SK-N-SH (cell line): ENCODE measurements around the gene PLAA. TPM values are rescaled to one million over a fixed set of nuclear protein-coding genes. Genes with fewer than 3 reads are reported as not detected.

Source experiments
- CTCF ChIA-PET: fragments of 300-600, 350-600 bp; formaldehyde crosslinking; extraction: SDS; loops from one replicate; lab custom pipeline; 2021; lab: Yijun Ruan, JAX
- POLR2A ChIA-PET: fragments of 350-600 bp; sonication (Branson Sonifier 250); formaldehyde crosslinking; extraction: SDS; loops from one replicate; lab custom pipeline; 2020; ENCODE audit warnings: antibody characterized with exemption, inconsistent platforms; lab: Yijun Ruan, JAX
- DNase-seq: peaks from one replicate; pipeline ENCODE4 v3.0.0; 2012
- H2AFZ ChIP-seq: fragments of 200-600 bp; sonication (generic); 2 replicates; pipeline ENCODE4 v1.8.1; 2016; ENCODE audit warnings: antibody characterized with exemption, mild to moderate bottlenecking, low read depth
- H3F3A ChIP-seq: fragments of 200-600 bp; sonication (generic); replicated peaks from 2 replicates; pipeline ENCODE3; 2016; ENCODE audit warnings: antibody characterized with exemption, mild to moderate bottlenecking; ENCODE audit not compliant: insufficient read depth
- H3K27ac ChIP-seq, 2 experiments: fragments of 200-500 bp in 1 of 2; fragments of 200-600 bp in 1 of 2; sonication (Bioruptor generic) in 1 of 2; sonication (generic), shearing (Covaris generic) in 1 of 2; 2 replicates each; pipeline versions ENCODE4 v1.5.1 to v1.6.1; 2014 to 2016; ENCODE audit warnings: low read depth in 2 of 2, inconsistent platforms in 1 of 2, low read length in 1 of 2, mild to moderate bottlenecking in 1 of 2, mixed read lengths in 1 of 2
- H3K27me3 ChIP-seq: fragments of 200-600 bp; sonication (generic), shearing (Covaris generic); 2 replicates; pipeline ENCODE4 v1.6.1; 2016; ENCODE audit warnings: mixed run types; ENCODE audit not compliant: insufficient read depth
- H3K36me3 ChIP-seq, 2 experiments: fragments of 200-500 bp in 1 of 2; fragments of 200-600 bp in 1 of 2; sonication (Bioruptor generic) in 1 of 2; sonication (generic) in 1 of 2; replicated peaks in 1 of 2; 2 replicates each; pipeline versions ENCODE3 to v1.5.1; 2014 to 2016; ENCODE audit warnings: low read length in 1 of 2, mild to moderate bottlenecking in 1 of 2; ENCODE audit not compliant: insufficient read depth in 2 of 2, control insufficient read depth in 1 of 2
- H3K4me1 ChIP-seq, 2 experiments: fragments of 200-500 bp in 1 of 2; fragments of 200-600 bp in 1 of 2; sonication (Bioruptor generic) in 1 of 2; sonication (generic), shearing (Covaris generic) in 1 of 2; 2 replicates each; pipeline versions ENCODE4 v1.5.1 to v1.6.1; 2014 to 2016; ENCODE audit warnings: low read depth in 1 of 2, low read length in 1 of 2, mixed run types in 1 of 2; ENCODE audit not compliant: insufficient read depth in 2 of 2, control insufficient read depth in 1 of 2
- H3K4me2 ChIP-seq: fragments of 200-600 bp; sonication (generic), shearing (Covaris generic); 2 replicates; pipeline ENCODE4 v1.6.1; 2017; ENCODE audit warnings: mixed run types
- H3K4me3 ChIP-seq, 2 experiments: fragments of 200-500 bp in 1 of 2; fragments of 200-600 bp in 1 of 2; sonication (Bioruptor generic) in 1 of 2; sonication (generic), shearing (Covaris generic) in 1 of 2; 2 replicates each; pipeline versions ENCODE4 v1.5.1 to v1.8.1; 2014 to 2016; ENCODE audit warnings: low read depth in 2 of 2, inconsistent platforms in 1 of 2, low read length in 1 of 2, mild to moderate bottlenecking in 1 of 2, mixed read lengths in 1 of 2, moderate library complexity in 1 of 2
- H3K79me2 ChIP-seq: fragments of 200-600 bp; sonication (generic); 2 replicates; pipeline ENCODE4 v1.8.1; 2017; ENCODE audit warnings: mild to moderate bottlenecking; ENCODE audit not compliant: insufficient read depth
- H3K9ac ChIP-seq: fragments of 200-600 bp; sonication (generic); 2 replicates; pipeline ENCODE4 v1.6.1; 2017; ENCODE audit warnings: mixed run types
- H3K9me2 ChIP-seq: fragments of 200-600 bp; sonication (generic); 2 replicates; pipeline ENCODE4 v1.6.1; 2017; ENCODE audit warnings: mixed run types
- H3K9me3 ChIP-seq: fragments of 200-600 bp; sonication (generic); 2 replicates; pipeline ENCODE4 v1.6.1; 2017; ENCODE audit warnings: mixed run types, mild to moderate bottlenecking, moderate library complexity
- H4K20me1 ChIP-seq: fragments of 200-600 bp; sonication (generic); 2 replicates; pipeline ENCODE4 v1.6.1; 2017; ENCODE audit warnings: mild to moderate bottlenecking, mixed run types; ENCODE audit not compliant: insufficient read depth
- EZH2phosphoT487 ChIP-seq: fragments of 200-600 bp; sonication (generic); IDR thresholded peaks from 2 replicates; pipeline ENCODE4 v1.6.1; 2017; ENCODE audit warnings: low read depth, mixed run types, mild to moderate bottlenecking, antibody characterized with exemption, moderate library complexity, borderline replicate concordance
- FOSL2 ChIP-seq: IDR thresholded peaks from 2 replicates; pipeline ENCODE4 v1.4.0; 2012; ENCODE audit warnings: low read depth, mild to moderate bottlenecking, moderate library complexity, borderline replicate concordance
- FOXJ3 ChIP-seq: sonication (generic); formaldehyde crosslinking; IDR thresholded peaks from 2 replicates; pipeline ENCODE4 v1.5.1; 2020; ENCODE audit warnings: mild to moderate bottlenecking, missing genetic modification reagents
- FOXM1 ChIP-seq: IDR thresholded peaks from 2 replicates; pipeline ENCODE4 v1.4.0; 2012; ENCODE audit warnings: low read depth, mild to moderate bottlenecking
- GATA2 ChIP-seq: sonication (generic); formaldehyde crosslinking; IDR thresholded peaks from 2 replicates; pipeline ENCODE4 v1.5.0; 2020; ENCODE audit warnings: mild to moderate bottlenecking, missing genetic modification reagents
- MEF2A ChIP-seq: IDR thresholded peaks from 2 replicates; pipeline ENCODE4 v1.4.0; 2012; ENCODE audit warnings: low read depth, borderline replicate concordance
- MXI1 ChIP-seq: IDR thresholded peaks from 2 replicates; pipeline ENCODE4 v1.6.1; 2012; ENCODE audit warnings: mild to moderate bottlenecking, low read depth, low read length, improper control_type of control experiment
- NRF1 ChIP-seq: IDR thresholded peaks from 2 replicates; pipeline ENCODE4 v1.6.1; 2012; ENCODE audit warnings: low read depth, mild to moderate bottlenecking, low read length
- RAD21 ChIP-seq: IDR thresholded peaks from 2 replicates; pipeline ENCODE4 v1.6.1; 2012; ENCODE audit warnings: mild to moderate bottlenecking, low read length
- SIN3A ChIP-seq: IDR thresholded peaks from 2 replicates; pipeline ENCODE4 v1.6.1; 2012; ENCODE audit warnings: low read depth, mild to moderate bottlenecking, low read length, moderate library complexity, borderline replicate concordance
- TCF12 ChIP-seq: IDR thresholded peaks from 2 replicates; pipeline ENCODE4 v1.4.0; 2012
- TEAD4 ChIP-seq: IDR thresholded peaks from 2 replicates; pipeline ENCODE4 v1.4.0; 2012; ENCODE audit warnings: mild to moderate bottlenecking, borderline replicate concordance; ENCODE audit not compliant: insufficient read depth
- WGBS: methylation state at CpG from one replicate; pipeline ENCODE4 v1.1.6; 2017; ENCODE audit warnings: low lambda C conversion rate; 5-methylcytosine and 5-hydroxymethylcytosine counted together
- polyA plus RNA-seq, 3 experiments: library from polyadenylated mRNA; depleted of rRNA; stranded (reverse); fragments of >200 nt; gene quantifications; 2 replicates each; pipeline ENCODE4 v1.2.3, GENCODE V29; 2012

Gene PLAA
- polyA plus RNA-seq, 1 of the 3 experiments (the other 2 are of a cell fraction) = 14.0 TPM

- TF ChIP-seq SIN3A = no peak
- no peak for TF ChIP-seq FOXJ3 (CRISPR knock-in tag)
- TF ChIP-seq FOXM1 = no peak
- TF ChIP-seq RAD21 = no peak
Measured at GRCh38 chr9:26950521-26950920, 3.5 kb upstream of the PLAA start (continued).

GRCh38 chr9:26949637-26950069, 2.6 kb upstream of the PLAA start:
- CTCF ChIA-PET = no interaction called here
- Histone ChIP-seq H3K79me2 (peaks cover 24% of the 10 kb centered on the region), H3K9me2 (no peaks in the 10 kb centered on the region), H3K4me3 (no peak overlapping the region), H3K27ac (no peak overlapping the region), H3K36me3 (peaks cover 0 to 3% of the 10 kb centered on the region in 2 experiments), H3K4me1 (peaks cover 0 to 9% of the 10 kb centered on the region in 2 experiments; a peak in 2 of 4 replicates), H3K9me3 (no peaks in the 10 kb centered on the region), H3K27me3 (no peaks in the 10 kb centered on the region), H4K20me1 (no peaks in the 10 kb centered on the region; the same call in 1 of the 2 replicates), H3F3A (peaks cover 6% of the 10 kb centered on the region), H2AFZ (no peak overlapping the region), H3K4me2 (no peak overlapping the region), H3K9ac (no peak overlapping the region)
- POLR2A ChIA-PET = no interaction called here
- WGBS = 32% methylated on average over 6 of the region's 6 CpGs
- no peak for DNase-seq
- peak; percentile 29; the same call in 1 of the 2 replicates for TF ChIP-seq FOSL2
- TF ChIP-seq MXI1 = no peak

- no peak for DNase-seq
- Histone ChIP-seq H3K9me2 (no peaks in the 10 kb centered on the region), H3K4me1 (peaks cover 0 to 9% of the 10 kb centered on the region in 2 experiments; a peak in 2 of 4 replicates), H3K79me2 (peaks cover 43% of the 10 kb centered on the region), H2AFZ (peak overlapping the region; percentile 89), H3K4me3 (peak overlapping the region; percentile 91 to 97), H3K27ac (peak overlapping the region; percentile 99), H3K4me2 (peak overlapping the region; percentile 82), H3K36me3 (peaks cover 4 to 9% of the 10 kb centered on the region in 2 experiments), H3K27me3 (no peaks in the 10 kb centered on the region), H3K9ac (peak overlapping the region; percentile 94), H3F3A (peaks cover 6% of the 10 kb centered on the region), H4K20me1 (peaks cover 8% of the 10 kb centered on the region; the same call in 1 of the 2 replicates), H3K9me3 (no peaks in the 10 kb centered on the region)
- POLR2A ChIA-PET = interaction anchor here (0.6 to 2.3 kb wide), 4 partner anchors 8 to 1180 kb away, joined by 3 to 12 read pairs (median 5); partner anchors contain the start of gene IFT74
- TF ChIP-seq TEAD4 = no peak
- TF ChIP-seq TCF12 = no peak
- CTCF ChIA-PET = interaction anchor here (0.7 to 1.3 kb wide), 2 partner anchors 13 to 56 kb away, joined by 3 to 5 read pairs; partner anchors contain the start of gene CAAP1
- under 1% methylated on average over 9 of the region's 9 CpGs for WGBS
Measured at GRCh38 chr9:26947736-26948135, 694 bp upstream of the PLAA start.

- TF ChIP-seq GATA2 (CRISPR knock-in tag) = no peak
- TF ChIP-seq MEF2A = no peak
- no peak for TF ChIP-seq NRF1
- TF ChIP-seq EZH2phosphoT487 = no peak
- DNase-seq = no peak
- Histone ChIP-seq H3K27me3 (no peaks in the 10 kb centered on the region), H3K36me3 (peaks cover 4 to 13% of the 10 kb centered on the region in 2 experiments), H3K4me3 (peak overlapping the region; percentile 91 to 97), H3K9ac (peak overlapping the region; percentile 94), H3K9me2 (no peaks in the 10 kb centered on the region), H3K79me2 (peaks cover 65% of the 10 kb centered on the region), H3K9me3 (no peaks in the 10 kb centered on the region), H4K20me1 (peaks cover 13% of the 10 kb centered on the region), H2AFZ (no peak overlapping the region), H3K4me1 (peaks cover 0 to 9% of the 10 kb centered on the region in 2 experiments; a peak in 2 of 4 replicates), H3K27ac (peak overlapping the region in 1 of 2 experiments; percentile 99; a peak in 1 of 4 replicates), H3F3A (no peaks in the 10 kb centered on the region), H3K4me2 (peak overlapping the region; percentile 82)
- ChIA-PET POLR2A (no interaction called here), CTCF (no interaction called here)
- 10% methylated on average over 2 of the region's 2 CpGs for WGBS
Measured at GRCh38 chr9:26945591-26945990, 1.5 kb downstream of the PLAA start.
